ENCODE data around the gene ITPR2. TPM values are rescaled to one million over a fixed set of nuclear protein-coding genes. Genes with fewer than 3 reads are reported as not detected.

ITPR2 gene
- total RNA-seq, 1 donor from 2014 or later: 64.0 TPM

- TF ChIP-seq, protein P1, sequence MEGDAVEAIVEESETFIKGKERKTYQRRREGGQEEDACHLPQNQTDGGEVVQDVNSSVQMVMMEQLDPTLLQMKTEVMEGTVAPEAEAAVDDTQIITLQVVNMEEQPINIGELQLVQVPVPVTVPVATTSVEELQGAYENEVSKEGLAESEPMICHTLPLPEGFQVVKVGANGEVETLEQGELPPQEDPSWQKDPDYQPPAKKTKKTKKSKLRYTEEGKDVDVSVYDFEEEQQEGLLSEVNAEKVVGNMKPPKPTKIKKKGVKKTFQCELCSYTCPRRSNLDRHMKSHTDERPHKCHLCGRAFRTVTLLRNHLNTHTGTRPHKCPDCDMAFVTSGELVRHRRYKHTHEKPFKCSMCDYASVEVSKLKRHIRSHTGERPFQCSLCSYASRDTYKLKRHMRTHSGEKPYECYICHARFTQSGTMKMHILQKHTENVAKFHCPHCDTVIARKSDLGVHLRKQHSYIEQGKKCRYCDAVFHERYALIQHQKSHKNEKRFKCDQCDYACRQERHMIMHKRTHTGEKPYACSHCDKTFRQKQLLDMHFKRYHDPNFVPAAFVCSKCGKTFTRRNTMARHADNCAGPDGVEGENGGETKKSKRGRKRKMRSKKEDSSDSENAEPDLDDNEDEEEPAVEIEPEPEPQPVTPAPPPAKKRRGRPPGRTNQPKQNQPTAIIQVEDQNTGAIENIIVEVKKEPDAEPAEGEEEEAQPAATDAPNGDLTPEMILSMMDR (IDR thresholded peaks at IDR 0.05): no peak
- DNase-seq (no peak), ATAC-seq (no peak)
- Histone ChIP-seq H3K36me3 (no peaks in the 10 kb centered on the region), H3K4me1 (peaks cover under 1% of the 10 kb centered on the region), H3K9me3 (no peaks in the 10 kb centered on the region), H3K27ac (no peak overlapping the region), H3K4me3 (no peak overlapping the region), H3K27me3 (ENCODE audit: low read depth) (no peaks in the 10 kb centered on the region)
- intact Hi-C loops (cut with DNase I): no loop called here
Observed at GRCh38 chr12:26372866-26373265, 460.1 kb downstream of the ITPR2 start.

- no peaks in the 10 kb centered on the region for H3K36me3 ChIP-seq
- intact Hi-C loops (cut with DNase I): no loop called here
Observed at GRCh38 chr12:26370098-26370497, 462.9 kb downstream of the ITPR2 start.

DNA sequence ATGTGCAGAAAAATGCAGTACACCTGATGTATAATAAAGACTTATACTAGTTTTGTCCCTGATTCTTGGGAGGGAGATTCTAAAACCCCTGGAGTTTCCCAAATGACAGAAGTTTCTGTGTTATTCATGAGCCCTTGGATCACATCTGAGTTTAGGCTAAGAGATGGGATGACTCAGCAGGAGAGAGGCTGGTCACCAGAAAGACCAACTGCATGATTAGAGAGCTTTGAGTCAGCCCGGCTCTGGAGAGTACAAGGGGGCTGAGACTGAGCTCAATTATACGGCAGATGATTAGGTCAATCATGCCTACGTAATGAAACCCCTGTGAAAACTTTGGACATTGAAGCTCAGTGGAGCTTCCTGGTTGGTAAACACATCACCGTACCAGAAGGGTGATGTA is 463.4 kb downstream of the ITPR2 start:
- no peak overlapping the region for H3K27ac ChIP-seq
- no peaks in the 10 kb centered on the region for H3K27me3 ChIP-seq (ENCODE audit: low read depth)
- TF ChIP-seq, protein P1 (IDR thresholded peaks at IDR 0.05): no peak
- intact Hi-C loops (cut with DNase I): no loop called here
- no peak for DNase-seq
- H3K4me3 ChIP-seq: no peak overlapping the region
- no peaks in the 10 kb centered on the region for H3K36me3 ChIP-seq
- H3K4me1 ChIP-seq: no peaks in the 10 kb centered on the region
- H3K9me3 ChIP-seq: no peaks in the 10 kb centered on the region
- no peak for ATAC-seq

More at GRCh38 chr12:26370098-26370497, 462.9 kb downstream of the ITPR2 start:
- Histone ChIP-seq H3K4me3 (no peak overlapping the region), H3K4me1 (no peaks in the 10 kb centered on the region), H3K27ac (no peak overlapping the region), H3K9me3 (no peaks in the 10 kb centered on the region), H3K27me3 (ENCODE audit: low read depth) (no peaks in the 10 kb centered on the region)
- ATAC-seq (no peak), DNase-seq (no peak)
- TF ChIP-seq, protein P1 (IDR thresholded peaks at IDR 0.05): no peak

- no peaks in the 10 kb centered on the region for H3K9me3 ChIP-seq
- TF ChIP-seq, protein P1 (IDR thresholded peaks at IDR 0.05): no peak
- H3K4me1 ChIP-seq: no peaks in the 10 kb centered on the region
- no peak overlapping the region for H3K4me3 ChIP-seq
- no peaks in the 10 kb centered on the region for H3K36me3 ChIP-seq
- no peak overlapping the region for H3K27ac ChIP-seq
- intact Hi-C loops (cut with DNase I): no loop called here
- no peak for DNase-seq
- H3K27me3 ChIP-seq (ENCODE audit: low read depth): no peaks in the 10 kb centered on the region
- ATAC-seq: no peak
Observed at GRCh38 chr12:26367991-26368730, 464.8 kb downstream of the ITPR2 start.

GRCh38 chr12:26361964-26362363 is 471.0 kb downstream of the ITPR2 start:
- intact Hi-C loops (cut with DNase I): no loop called here

More at GRCh38 chr12:26361964-26362363, 471.0 kb downstream of the ITPR2 start:
- no peak overlapping the region for H3K4me3 ChIP-seq
- H3K27me3 ChIP-seq (ENCODE audit: low read depth): no peaks in the 10 kb centered on the region
- TF ChIP-seq, protein P1 (IDR thresholded peaks at IDR 0.05): no peak
- ATAC-seq: no peak
- no peaks in the 10 kb centered on the region for H3K4me1 ChIP-seq
- DNase-seq: no peak
- no peak overlapping the region for H3K27ac ChIP-seq
- H3K9me3 ChIP-seq: no peaks in the 10 kb centered on the region
- H3K36me3 ChIP-seq: no peaks in the 10 kb centered on the region
